ENCODE data around the gene RAE1. TPM values are rescaled to one million over a fixed set of nuclear protein-coding genes. Genes with fewer than 3 reads are reported as not detected.

The RAE1 gene
- total RNA-seq, 1 donor from 2014 or later = 22.8 TPM

- ATAC-seq = no peak
Observed at GRCh38 chr20:57401565-57401918, 50.5 kb downstream of the RAE1 start.

- no peak for ATAC-seq
Observed at GRCh38 chr20:57402206-57403125, 51.4 kb downstream of the RAE1 start.

GRCh38 chr20:57403216-57403615 lies 52.2 kb downstream of the RAE1 start:
- ATAC-seq = no peak

GRCh38 chr20:57404006-57404405 lies 53.0 kb downstream of the RAE1 start:
- no peak for ATAC-seq

DNA sequence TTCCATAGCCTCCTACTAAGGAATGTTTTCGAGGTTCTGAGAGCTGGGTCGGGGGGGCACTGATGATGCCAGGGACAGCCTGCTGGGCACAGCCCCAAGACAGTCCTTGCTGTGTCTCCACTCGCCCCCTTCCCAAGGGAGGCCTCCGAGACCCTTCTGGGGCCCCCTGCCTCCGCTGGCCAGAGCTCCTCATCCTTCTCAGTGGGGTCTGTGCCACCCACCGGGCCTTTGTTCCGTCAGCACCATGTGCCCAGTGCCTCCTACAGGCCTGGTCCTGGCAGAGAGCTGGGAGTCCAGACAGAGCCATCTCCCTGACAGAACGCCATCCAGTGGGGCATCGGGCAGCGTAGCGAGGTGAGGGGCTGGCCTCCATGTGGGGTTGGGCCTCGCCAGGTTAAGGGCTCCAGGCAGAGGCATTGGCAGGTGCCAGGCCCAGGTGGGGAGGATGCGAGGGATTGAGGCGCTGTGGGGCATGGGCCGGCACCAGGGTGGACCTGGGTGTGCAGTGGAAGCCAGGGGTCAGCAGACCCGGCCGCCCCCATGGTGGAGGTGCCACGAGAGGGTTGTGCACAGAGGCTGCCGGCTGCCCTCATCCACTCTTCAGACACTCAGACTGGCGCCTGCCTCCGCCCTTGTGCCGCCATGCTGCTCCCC lies 53.5 kb downstream of the RAE1 start:
- ATAC-seq = no peak

DNA sequence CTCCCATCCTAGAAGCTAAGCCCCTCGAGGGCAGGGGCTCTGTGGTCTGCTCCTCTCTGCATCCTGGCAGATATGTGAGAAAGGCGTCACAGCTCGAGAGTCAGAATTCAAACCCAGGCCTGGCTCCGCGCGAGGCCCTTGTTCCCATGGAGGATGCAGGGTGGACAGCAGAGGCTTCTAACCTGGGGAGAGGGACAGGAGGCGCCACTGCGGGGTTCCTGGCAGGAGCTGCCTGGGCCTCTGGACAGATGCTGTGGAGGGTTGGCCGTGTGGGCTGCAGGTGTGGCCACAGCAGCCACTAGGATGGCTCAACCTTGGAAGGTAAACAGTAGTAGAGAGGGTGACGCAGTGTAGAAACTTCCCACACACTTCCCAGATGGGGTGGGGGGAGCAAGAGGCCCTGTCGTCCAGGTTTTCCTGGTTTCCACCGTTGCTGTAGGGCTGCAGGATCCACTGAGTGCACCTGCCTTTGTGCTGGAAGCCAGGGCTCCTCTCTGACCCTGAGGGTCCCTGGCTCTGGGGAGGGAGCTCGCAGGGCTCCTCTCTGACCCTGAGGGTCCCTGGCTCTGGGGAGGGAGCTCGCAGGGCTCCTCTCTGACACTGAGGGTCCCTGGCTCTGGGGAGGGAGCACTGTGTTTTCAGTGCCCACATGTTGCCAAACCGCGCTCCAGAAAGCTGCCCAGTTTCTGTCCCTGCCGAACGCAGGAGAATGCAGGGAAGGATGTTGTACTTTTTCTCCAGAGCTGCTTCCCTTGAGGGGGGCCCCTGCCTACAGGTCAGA lies 54.4 kb downstream of the RAE1 start:
- no peak for ATAC-seq

GRCh38 chr20:57407541-57407956 lies 56.5 kb downstream of the RAE1 start:
- ATAC-seq = no peak

- ATAC-seq = no peak
Observed at GRCh38 chr20:57408131-57408530, 57.1 kb downstream of the RAE1 start.

- ATAC-seq = no peak
Observed at GRCh38 chr20:57408536-57409233, 57.6 kb downstream of the RAE1 start.

- ATAC-seq = no peak
Observed at GRCh38 chr20:57409316-57409671, 58.2 kb downstream of the RAE1 start.

GRCh38 chr20:57409672-57410397 lies 58.8 kb downstream of the RAE1 start:
- ATAC-seq = no peak

DNA sequence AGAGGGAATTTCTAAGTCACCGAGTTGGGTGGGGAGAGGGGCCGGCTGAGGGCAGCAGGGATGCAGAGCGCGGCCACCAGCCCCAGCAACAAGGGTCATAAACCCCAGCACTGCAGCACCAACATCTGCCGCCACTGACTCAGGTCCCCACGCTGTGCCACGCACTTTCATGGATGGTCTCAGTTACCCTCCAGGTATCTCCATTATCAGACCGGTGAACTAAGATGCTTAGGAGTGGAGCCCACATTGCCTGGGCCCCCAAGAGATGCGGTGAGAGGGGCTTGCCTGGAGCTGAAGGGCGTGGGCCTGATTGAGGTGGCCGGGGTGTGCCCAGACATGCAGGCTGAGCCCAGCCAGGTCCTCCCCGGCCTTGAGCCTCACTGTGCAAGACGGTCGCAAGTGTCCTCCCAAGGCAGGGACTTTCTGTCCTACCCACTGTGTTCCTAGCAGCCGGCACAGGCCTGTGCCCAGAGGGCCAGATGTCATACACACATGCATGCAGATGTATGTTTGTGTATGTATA lies 59.4 kb downstream of the RAE1 start:
- no peak for ATAC-seq

DNA sequence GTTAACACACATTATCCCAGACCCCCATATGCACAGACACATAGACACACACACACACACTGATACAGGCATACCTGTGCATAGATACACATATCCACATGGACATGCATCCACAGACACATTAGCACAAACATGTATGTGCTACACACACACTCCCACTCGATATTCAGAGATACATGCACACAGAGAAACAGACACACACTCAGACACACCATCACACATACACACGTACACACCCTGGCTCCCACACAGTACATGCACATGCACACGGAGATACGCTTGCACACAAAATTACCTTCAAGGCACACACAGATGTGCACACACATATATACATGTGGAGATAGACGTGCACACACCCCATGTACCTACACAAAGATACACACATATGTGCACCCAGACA lies 59.9 kb downstream of the RAE1 start:
- ATAC-seq = no peak

DNA sequence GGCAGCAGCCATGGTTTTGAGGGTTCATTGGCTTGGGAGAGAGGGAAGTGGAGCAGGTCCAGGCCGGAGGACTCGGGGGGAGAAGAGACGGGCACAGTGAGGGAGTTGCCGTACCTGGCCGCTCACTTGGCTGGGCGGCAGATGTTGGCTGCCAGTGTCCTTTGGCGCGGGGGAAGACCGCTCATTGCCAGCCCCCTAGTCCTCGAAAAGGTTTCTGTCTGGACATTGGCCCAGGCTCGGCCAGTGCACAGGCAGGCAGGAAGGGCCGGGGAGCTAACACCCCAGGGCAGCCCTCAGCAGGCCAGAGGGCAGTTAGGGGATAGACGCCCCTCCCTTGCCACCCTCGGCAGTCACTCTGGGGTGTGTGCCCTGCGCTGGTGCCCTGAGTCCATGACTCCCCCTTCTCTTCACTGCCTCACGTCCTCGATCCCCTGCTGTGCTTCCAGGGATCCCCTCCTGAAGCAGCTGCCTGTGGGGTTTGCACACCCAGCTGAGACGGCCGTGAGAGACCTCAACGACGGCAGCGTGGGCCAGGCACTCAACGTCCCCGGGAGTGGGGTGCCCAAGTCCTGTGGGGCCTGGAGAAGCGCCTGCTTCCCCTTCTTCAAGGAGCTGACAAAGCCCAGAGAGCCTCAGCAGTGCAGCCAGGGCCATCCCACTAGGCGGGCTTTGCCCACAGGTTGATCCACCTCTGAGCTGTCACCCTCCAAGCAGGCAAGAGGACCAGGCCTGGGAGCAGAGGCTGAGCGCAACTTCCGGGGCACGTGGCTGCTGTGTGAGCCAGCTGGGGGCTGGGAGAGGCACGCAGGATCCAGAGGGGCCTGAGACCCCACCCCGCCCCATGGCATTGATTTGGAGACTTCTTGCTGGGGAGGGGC lies 60.6 kb downstream of the RAE1 start:
- no peak for ATAC-seq

GRCh38 chr20:57412347-57413029 lies 61.4 kb downstream of the RAE1 start:
- ATAC-seq = no peak

DNA sequence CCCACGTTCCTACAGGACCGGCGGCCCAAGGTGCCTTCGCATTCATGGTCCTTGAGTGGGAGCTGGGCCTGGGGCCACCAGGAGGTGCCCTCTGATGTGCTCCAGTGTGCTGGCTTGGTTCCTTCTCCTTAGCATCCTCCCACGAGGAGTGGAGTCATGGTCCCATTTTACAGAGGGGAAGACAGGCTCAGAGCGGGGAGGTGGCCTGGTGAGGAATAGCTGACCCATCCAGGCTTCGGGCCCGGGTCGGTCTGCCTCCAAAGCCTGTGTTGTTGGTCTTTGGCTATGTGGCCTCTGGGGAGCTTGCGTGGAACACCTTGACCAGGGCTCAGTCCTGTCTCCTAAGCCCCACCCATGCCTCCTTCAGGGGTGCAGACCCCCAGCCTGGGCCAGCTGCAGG lies 62.9 kb downstream of the RAE1 start:
- ATAC-seq = no peak

DNA sequence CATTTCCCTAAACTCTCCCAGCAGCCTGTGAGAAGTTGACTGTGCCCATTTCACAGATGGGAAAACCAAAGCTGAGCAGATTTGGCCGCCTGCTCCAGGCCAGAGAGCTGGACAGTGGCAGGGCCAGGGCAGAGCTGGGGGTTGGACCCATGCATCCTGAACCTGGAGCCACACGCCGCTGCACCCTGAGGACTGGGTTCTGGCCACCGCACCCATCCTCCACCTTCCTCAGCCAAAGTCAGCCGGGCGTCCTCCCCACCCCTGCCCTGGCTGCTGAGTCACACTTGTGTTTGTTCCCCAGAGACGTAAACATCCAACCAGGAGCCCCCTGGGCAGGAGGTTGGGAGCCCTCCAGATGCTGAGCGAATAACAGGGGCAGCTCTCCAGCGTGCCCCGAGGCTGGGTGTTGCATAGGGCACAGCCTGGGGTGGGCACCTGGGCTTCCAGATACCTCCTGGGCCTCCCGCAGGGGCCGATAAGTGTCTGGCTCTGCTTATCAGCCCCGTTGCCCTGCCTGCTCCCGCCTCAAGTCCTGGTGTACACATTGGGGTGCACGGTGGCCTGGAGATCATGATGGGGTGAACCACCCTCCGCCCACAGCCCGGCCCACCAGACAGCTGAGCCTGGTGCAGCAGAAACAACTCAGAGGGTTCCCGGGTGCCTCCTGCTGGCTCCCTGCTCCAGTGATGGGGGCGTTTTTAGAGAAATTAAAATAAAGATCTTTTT lies 64.0 kb downstream of the RAE1 start:
- ATAC-seq = no peak

DNA sequence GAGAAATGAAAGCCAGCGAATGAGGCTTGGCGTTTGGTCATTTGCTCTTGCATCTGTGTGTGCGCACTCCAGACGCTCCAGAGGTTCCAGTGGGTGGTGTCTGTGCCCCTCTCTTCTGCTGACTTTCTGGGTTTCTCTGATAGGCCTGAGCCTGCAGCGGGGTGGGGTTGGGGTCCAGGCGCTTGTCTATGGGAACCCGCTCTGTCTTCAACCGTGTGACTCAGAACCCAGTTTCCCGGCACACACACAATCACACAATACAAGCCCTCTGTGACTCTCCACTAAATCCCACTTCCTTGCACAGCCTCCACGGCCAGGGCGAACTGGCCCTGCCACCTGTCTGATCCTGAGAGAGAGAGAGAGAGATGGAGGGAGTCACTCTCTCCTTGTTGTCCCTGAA lies 64.7 kb downstream of the RAE1 start:
- peak; percentile 55 for ATAC-seq

GRCh38 chr20:57416296-57417022 lies 65.4 kb downstream of the RAE1 start:
- ATAC-seq = no peak
